Nephron (organoid): ENCODE results near the gene GPC1.
"Not testable (repeated sequence)": the region's sequence is repeated elsewhere in the genome, so short reads cannot be mapped to it uniquely, and the experiment has no call there.

Source experiments
- H3K27ac Mint-ChIP-seq, 3 experiments: 2 replicates each; pipeline ENCODE4 v1.8.0; 2020; ENCODE audit warnings: mixed read lengths in 3 of 3, mild to moderate bottlenecking in 2 of 3, moderate library complexity in 1 of 3
- H3K27me3 Mint-ChIP-seq: 2 replicates; pipeline ENCODE4 v1.8.0; 2021; ENCODE audit warnings: low read depth, mild to moderate bottlenecking, moderate library complexity, mixed read lengths
- H3K36me3 Mint-ChIP-seq: 2 replicates; pipeline ENCODE4 v1.8.0; 2020; ENCODE audit warnings: low read depth, mixed read lengths
- H3K4me1 Mint-ChIP-seq: 2 replicates; pipeline ENCODE4 v1.8.0; 2020; ENCODE audit warnings: mixed read lengths
- H3K4me3 Mint-ChIP-seq, 3 experiments: 2 replicates each; pipeline ENCODE4 v1.8.0; 2020; ENCODE audit warnings: mild to moderate bottlenecking in 3 of 3, mixed read lengths in 3 of 3, moderate library complexity in 2 of 3
- H3K9me3 Mint-ChIP-seq: 2 replicates; pipeline ENCODE4 v1.8.0; 2020; ENCODE audit warnings: mixed read lengths
- TF ChIP-seq, protein P1 (sequence below), 3 experiments: fragments of 200-600 bp; sonication (generic); IDR thresholded peaks; one replicate each; pipeline ENCODE4 v1.5.0; 2021; ENCODE audit warnings: antibody characterized with exemption in 3 of 3; ENCODE audit not compliant: unreplicated experiment in 3 of 3

GPC1 gene

DNA sequence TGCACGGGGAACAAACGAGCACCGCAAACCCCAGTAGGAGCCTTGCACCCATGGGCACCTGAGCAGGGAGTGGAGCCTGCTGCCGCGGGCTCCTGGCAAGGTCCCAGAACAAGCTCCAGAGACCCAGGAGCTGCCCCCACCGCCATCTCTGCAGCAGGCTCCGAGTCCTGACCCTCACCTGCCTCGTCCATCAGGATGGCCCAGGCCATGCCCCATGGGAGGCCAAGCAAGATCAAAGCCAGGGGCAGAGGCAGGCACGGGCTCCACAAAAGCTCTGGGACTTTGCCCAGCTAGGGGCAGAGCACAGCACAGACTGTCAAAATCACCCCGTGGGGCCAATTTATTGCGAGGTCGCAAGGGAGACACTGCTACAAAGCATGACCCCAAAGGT, 43.6 kb downstream of the GPC1 start:
- Mint-ChIP-seq H3K4me3 (no peak overlapping the region), H3K4me1 (no peaks in the 10 kb centered on the region), H3K36me3 (peaks cover 14% of the 10 kb centered on the region), H3K27ac (no peak overlapping the region), H3K27me3 (peaks cover 4% of the 10 kb centered on the region), H3K9me3 (peaks cover 13% of the 10 kb centered on the region)
- TF ChIP-seq, protein P1, sequence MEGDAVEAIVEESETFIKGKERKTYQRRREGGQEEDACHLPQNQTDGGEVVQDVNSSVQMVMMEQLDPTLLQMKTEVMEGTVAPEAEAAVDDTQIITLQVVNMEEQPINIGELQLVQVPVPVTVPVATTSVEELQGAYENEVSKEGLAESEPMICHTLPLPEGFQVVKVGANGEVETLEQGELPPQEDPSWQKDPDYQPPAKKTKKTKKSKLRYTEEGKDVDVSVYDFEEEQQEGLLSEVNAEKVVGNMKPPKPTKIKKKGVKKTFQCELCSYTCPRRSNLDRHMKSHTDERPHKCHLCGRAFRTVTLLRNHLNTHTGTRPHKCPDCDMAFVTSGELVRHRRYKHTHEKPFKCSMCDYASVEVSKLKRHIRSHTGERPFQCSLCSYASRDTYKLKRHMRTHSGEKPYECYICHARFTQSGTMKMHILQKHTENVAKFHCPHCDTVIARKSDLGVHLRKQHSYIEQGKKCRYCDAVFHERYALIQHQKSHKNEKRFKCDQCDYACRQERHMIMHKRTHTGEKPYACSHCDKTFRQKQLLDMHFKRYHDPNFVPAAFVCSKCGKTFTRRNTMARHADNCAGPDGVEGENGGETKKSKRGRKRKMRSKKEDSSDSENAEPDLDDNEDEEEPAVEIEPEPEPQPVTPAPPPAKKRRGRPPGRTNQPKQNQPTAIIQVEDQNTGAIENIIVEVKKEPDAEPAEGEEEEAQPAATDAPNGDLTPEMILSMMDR (IDR thresholded peaks at IDR 0.05; ENCODE audit: unreplicated experiment in 3 of 3), result no peak

DNA sequence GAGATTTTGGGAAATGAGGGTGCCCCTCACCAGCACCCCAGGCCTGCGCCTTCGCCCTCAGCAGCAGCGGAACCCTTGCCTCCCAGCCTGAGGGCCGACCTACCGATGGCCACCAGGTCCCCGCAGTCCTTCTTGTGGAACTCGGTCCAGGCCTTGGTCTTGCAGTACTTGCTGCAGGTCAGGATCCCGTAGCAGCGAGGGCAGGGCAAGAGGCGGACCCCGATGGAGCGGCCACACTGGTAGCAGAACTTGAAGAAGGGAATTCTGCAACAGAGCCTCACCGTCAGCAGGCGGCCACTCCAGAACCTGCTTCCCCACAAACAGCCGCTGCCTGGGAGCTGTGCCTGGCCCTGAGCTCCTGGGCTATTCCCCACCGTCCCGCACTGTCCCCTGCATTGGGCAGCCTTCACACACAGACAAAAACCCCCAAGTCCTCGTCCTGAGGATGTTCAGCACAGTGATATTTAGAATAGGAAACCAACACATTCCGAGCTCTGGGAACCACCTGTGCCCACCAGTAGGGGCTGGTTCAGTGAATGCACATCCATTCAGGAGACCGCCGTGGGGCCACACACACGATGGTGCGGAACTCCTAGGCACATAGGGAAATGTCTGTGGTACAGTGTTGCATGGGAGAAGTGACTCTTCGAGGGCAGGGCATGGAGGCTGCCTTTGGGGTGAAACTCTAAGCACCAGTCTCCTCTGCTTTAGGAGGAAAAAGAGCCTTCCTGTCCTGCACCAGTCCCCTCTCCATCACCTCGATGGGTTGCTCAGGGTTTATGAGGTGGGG, 45.6 kb downstream of the GPC1 start:
- Mint-ChIP-seq H3K4me1 (no peaks in the 10 kb centered on the region), H3K27ac (no peak overlapping the region), H3K9me3 (peaks cover 10% of the 10 kb centered on the region), H3K36me3 (peaks cover 9% of the 10 kb centered on the region), H3K27me3 (peaks cover 4% of the 10 kb centered on the region), H3K4me3 (no peak overlapping the region)
- TF ChIP-seq, protein P1 (IDR thresholded peaks at IDR 0.05; ENCODE audit: unreplicated experiment in 3 of 3), result no peak

DNA sequence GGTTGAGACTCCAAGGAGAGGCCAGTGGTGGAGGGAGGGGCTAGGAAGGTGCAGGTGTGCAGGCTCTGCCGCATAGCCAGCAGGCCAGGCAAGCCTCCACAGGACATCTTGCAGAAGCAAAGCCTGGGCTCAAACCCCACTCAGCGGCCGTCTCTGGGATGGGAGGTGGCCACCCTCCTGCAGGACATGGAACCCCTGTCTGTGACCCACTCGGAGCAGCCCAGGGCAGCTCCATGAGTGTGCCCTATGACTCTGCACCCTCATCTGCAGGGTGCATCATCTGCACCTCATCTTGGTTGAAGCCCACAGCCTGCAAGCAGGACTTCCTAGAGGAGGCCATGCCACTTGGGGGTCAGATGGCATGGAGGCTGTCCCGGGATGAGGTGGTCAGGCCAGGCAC, 46.3 kb downstream of the GPC1 start:
- peaks cover 9% of the 10 kb centered on the region for H3K36me3 Mint-ChIP-seq
- no peaks in the 10 kb centered on the region for H3K4me1 Mint-ChIP-seq
- no peak overlapping the region for H3K27ac Mint-ChIP-seq
- TF ChIP-seq, protein P1 (IDR thresholded peaks at IDR 0.05; ENCODE audit: unreplicated experiment in 3 of 3), result no peak
- peaks cover 4% of the 10 kb centered on the region for H3K27me3 Mint-ChIP-seq
- peaks cover 10% of the 10 kb centered on the region for H3K9me3 Mint-ChIP-seq
- no peak overlapping the region for H3K4me3 Mint-ChIP-seq

DNA sequence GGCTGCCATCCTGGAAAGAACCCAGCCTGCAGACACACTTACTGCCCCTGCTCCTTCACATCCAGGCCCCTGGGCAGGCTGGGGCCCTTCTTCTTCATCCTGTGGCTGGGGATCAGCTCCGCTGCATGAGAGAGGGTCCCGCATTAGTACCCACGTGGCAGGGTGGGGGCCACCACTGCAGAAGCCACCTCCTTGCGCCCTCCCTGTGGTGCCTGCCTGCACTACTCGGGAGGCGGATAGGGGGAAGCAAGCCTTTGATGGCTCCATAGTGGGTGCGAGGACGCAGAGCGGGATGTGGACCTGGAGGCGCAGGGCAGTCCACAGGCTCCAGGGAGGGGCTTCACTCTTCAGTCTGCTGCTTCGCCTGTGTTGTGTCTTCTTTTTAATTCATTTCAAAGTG, 46.7 kb downstream of the GPC1 start:
- Mint-ChIP-seq H3K36me3 (peaks cover 13% of the 10 kb centered on the region), H3K27me3 (peaks cover 4% of the 10 kb centered on the region), H3K9me3 (peaks cover 13% of the 10 kb centered on the region), H3K4me3 (no peak overlapping the region), H3K27ac (no peak overlapping the region), H3K4me1 (no peaks in the 10 kb centered on the region)
- TF ChIP-seq, protein P1 (IDR thresholded peaks at IDR 0.05; ENCODE audit: unreplicated experiment in 3 of 3), result no peak

DNA sequence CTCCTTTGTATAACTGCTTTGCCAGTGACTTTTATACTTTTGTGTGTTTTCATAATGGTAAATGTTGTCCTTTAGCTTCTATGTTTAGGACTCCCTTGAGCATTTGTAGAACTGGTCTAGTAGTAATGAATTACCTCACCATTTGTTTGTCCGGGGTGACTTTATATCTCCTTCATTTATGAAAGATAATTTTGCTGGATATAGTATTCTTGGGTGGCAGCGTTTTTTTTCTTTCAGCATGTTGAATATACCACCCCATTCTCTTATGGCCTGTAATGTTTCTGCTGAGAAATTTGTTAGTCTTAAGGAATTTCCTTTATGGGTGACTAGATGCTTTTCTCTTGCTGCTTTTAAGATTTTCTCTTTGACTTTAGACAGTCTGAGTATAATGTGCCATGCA, 56.0 kb downstream of the GPC1 start:
- TF ChIP-seq, protein P1 (IDR thresholded peaks at IDR 0.05; ENCODE audit: unreplicated experiment in 3 of 3), result no peak
- H3K27me3 Mint-ChIP-seq, result no peaks in the 10 kb centered on the region
- no peaks in the 10 kb centered on the region for H3K4me1 Mint-ChIP-seq
- H3K36me3 Mint-ChIP-seq, result peaks cover 51% of the 10 kb centered on the region
- H3K9me3 Mint-ChIP-seq, result peaks cover 63% of the 10 kb centered on the region
- H3K4me3 Mint-ChIP-seq, result no peak overlapping the region
- no peak overlapping the region for H3K27ac Mint-ChIP-seq

DNA sequence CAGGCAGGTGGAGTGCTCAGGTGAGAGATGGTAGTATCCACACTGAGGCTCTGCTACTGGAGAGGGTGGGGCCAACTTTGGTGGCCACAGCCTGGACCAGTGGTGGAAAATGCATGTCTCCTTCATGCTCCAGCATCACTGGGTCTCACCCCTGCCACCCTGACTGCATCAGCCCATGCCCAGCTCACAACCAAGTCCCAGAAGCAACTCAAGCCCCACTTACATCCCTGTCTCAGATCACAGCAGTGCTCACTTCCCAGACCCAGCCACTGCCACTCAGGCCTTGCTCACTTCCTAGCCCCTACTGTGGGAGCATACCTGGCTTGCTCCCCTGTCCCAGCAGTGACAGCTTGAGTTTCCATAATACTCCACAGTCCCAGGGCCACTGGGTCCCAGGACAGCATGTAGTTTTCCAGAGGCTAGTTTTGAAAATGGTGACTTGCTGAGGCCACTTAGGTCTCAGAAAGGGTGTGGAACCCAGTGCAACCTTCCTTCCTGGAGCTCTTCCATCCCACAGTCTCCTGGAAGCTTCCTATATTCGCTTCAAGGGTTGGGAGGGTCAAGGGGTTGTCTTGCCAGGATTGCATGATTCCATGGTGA, 58.8 kb downstream of the GPC1 start:
- peaks cover 41% of the 10 kb centered on the region for H3K9me3 Mint-ChIP-seq

DNA sequence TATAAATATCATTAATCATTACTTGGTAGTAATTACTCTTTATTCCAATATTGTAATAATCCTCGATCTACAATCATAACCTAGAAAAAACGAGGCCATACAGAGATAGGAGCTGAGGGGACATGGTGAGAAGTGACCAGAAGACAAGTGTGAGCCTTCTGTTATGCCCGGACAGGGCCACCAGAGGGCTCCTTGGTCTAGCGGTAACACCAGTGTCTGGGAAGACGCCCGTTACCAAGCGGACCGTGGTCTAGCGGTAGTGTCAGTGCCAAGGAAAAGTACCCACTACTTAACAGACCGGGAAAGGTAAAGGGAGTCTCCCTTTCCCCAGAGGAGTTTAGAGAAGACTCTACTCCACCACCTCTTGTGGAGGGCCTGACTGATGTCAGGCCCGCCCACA, 59.5 kb downstream of the GPC1 start:
- H3K27ac Mint-ChIP-seq, H3K27me3 Mint-ChIP-seq, H3K4me1 Mint-ChIP-seq, H3K4me3 Mint-ChIP-seq: not testable (repeated sequence)
- peaks cover 35% of the 10 kb centered on the region for H3K9me3 Mint-ChIP-seq
- H3K36me3 Mint-ChIP-seq, result peaks cover 53% of the 10 kb centered on the region

More for the DNA sequence above, 58.8 kb downstream of the GPC1 start:
- Mint-ChIP-seq H3K36me3 (peaks cover 53% of the 10 kb centered on the region), H3K27me3 (no peaks in the 10 kb centered on the region), H3K27ac (no peak overlapping the region), H3K4me3 (no peak overlapping the region), H3K4me1 (no peaks in the 10 kb centered on the region)
- TF ChIP-seq, protein P1 (IDR thresholded peaks at IDR 0.05; ENCODE audit: unreplicated experiment in 3 of 3), result no peak

DNA sequence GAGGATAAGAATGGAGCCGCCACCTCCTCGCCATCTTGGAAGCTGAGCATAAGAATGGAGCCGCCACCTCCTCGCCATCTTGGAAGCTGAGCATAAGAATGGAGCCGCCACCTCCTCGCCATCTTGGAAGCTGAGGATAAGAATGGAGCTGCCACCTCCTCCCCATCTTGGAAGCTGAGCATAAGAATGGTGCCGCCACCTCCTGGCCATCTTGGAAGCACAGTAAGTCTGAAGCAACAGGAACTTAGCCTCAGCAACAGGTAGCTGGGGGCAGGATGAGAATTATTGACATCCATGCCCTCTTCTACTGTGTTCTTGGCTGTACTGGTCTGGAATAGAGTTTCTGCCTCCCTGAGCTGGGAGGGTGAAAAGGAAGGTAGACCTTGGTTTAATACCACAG, 61.6 kb downstream of the GPC1 start:
- peaks cover 46% of the 10 kb centered on the region for H3K36me3 Mint-ChIP-seq
- not testable (repeated sequence) for H3K4me3 Mint-ChIP-seq, H3K27ac Mint-ChIP-seq, H3K4me1 Mint-ChIP-seq, H3K27me3 Mint-ChIP-seq
- H3K9me3 Mint-ChIP-seq, result peaks cover 18% of the 10 kb centered on the region
